KBM-7 (cell line): ENCODE results near the gene NFIB.

ENCODE experiments used
- DNase-seq: peaks from one replicate; pipeline ENCODE4 v3.0.0-alpha.2; 2015
- in situ Hi-C: fragments of 300-500 bp; cut with MboI; formaldehyde crosslinking; loops from 2 replicates; pipeline ENCODE4 v1.14.3; 2020; ENCODE audit warnings: low sequenced_read_pairs, low pct_unique_long_range_greater_than_20kb, mixed read lengths

The NFIB gene

DNA sequence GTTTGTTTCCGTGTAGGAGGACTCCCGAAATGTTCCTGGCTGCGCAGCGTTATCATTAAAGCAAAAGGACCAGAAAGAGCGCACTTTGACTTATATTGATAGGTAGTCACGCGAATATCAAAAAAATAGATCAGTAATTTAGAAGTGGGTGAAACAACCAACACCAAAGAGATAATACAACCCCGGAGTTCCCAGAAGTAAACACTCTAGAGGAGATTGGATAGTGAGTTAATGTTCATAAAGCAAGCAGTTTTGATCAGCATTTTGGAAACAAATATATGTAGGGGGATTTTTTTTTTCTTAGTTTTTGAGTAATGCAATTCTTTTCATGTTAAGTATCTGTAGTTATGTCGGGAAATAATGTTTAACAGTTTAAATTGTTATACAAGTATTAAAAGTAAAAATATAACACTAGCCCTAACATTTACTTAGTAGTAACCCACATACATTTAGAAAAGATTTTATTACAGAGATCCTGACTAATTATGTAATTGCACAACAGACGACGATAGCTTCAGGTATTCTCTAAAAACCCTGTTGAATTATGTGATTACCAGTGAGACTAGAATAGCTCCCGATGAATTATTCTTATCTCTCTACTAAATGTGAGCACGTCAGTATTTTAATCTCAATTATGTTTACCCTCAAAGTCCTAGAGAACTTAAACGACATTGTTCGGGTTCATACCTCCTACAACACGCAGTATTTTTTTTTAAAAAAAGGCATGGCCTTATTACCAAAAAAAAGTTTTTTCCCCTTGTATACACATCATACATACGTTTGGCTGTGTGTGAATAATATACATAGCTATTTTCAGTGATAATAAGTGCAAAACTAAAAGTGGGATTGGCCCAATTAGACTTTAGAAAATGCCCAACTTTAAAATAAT lies 9.4 kb upstream of the NFIB start:
- in situ Hi-C loops: no loop called here
- DNase-seq: no peak

GRCh38 chr9:14322211-14323082 lies 8.5 kb upstream of the NFIB start:
- in situ Hi-C loops: no loop called here
- DNase-seq: peak; percentile 89

- in situ Hi-C loops: no loop called here
- no peak for DNase-seq
Observed at GRCh38 chr9:14321517-14322130, 7.7 kb upstream of the NFIB start.

- in situ Hi-C loops: no loop called here
- DNase-seq: no peak
Observed at GRCh38 chr9:14320271-14321181, 6.6 kb upstream of the NFIB start.

DNA sequence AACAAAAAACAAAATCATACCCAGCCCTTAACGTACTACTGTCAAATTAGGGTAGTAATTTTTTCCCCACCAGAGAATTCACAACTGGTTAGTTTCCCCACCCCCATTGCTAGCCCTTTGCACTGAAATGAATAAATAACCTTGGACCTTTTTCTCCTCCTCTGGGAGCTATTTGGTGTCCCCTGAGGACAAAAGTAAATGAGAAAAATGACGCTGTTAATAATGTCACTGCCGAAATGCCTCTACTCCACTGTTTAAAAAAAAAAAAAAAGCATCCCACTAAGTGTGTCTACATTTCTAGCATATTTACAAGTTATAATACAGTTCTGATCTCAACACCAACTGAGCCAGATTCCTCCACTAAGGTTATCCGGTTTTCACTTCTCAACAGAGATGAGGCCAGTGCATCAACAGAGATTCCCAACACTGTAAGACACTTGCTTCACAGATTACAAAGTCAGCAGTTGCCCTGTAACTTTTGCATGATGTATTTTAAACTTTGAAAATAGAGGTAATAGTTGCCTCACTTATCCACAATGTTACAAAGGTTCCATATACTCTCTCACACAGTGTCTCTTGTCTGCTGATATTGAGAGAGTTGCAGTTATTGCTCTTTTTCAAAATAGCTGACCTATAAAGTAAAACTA lies 5.1 kb upstream of the NFIB start:
- in situ Hi-C loops: no loop called here
- no peak for DNase-seq

GRCh38 chr9:14318361-14318760 lies 4.4 kb upstream of the NFIB start:
- in situ Hi-C loops: no loop called here
- DNase-seq: no peak

DNA sequence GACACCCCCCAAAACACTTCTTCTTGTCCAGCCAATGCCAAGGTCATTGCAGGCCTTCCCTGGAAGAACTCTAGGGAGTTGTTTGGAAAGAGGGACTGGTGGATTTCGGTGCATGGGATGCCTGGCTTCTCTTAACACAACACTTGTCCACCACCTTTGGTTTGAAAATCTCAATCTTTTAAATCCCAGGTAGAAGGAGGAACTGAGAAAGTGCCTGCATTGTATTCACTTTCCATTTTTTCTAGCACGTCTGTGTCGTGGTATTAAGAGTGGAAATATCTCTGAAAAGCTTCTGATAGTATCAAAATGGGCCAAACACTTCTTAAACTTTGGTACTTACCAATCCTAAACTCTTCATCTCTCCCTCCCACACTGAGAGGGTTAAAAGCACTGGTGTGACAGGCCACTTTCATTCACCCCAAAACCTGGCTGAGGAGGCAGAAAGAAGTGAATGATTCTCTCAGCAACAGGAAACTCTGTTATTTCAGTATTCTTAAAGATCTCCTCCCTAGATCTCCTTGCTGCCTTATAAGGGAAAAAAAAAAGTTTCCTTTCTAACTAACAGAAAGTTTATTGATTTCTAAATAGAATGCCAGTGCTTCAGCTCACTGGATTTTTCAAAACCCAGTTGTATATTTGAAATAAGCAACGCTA lies 3.9 kb upstream of the NFIB start:
- in situ Hi-C loops: no loop called here

GRCh38 chr9:14316602-14317300 lies 2.8 kb upstream of the NFIB start:
- in situ Hi-C loops: no loop called here
- no peak for DNase-seq

More for the DNA sequence above, 3.9 kb upstream of the NFIB start:
- DNase-seq: no peak

DNA sequence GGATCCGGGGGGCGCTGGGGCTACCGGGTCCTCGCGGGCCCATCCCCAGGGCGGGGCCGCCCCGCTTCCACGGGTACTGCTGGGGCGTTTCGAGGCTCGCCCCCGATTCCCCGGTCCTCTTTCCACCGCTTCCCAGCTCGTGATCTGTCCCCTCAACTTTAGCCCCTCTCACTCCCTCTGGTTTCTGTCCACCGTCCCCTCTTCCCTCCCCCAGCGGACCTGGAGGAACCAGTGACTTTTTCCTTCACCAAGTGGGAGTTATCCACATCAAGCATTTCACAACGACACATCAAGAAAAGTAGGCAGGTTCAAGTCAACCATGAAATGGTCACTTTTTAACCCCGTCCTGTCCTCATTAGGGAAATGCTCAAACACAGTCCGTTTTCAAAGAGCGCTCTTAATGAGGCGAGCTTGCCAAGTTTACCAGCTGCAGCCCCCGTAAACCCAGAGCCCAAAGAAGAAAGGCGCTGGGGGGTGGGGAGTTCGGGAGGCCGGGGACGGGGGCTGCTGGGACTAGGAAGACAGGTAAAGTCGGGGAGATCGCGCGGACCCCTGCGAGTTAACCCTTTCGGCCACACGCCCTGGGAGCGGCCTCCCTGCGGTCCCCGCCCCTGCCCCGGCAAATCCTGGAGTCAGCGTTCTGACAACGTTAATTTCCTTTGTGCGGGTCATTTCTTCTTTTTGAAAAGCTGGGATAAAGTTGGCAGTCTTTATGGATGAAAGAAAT lies 2.1 kb upstream of the NFIB start:
- no peak for DNase-seq

DNA sequence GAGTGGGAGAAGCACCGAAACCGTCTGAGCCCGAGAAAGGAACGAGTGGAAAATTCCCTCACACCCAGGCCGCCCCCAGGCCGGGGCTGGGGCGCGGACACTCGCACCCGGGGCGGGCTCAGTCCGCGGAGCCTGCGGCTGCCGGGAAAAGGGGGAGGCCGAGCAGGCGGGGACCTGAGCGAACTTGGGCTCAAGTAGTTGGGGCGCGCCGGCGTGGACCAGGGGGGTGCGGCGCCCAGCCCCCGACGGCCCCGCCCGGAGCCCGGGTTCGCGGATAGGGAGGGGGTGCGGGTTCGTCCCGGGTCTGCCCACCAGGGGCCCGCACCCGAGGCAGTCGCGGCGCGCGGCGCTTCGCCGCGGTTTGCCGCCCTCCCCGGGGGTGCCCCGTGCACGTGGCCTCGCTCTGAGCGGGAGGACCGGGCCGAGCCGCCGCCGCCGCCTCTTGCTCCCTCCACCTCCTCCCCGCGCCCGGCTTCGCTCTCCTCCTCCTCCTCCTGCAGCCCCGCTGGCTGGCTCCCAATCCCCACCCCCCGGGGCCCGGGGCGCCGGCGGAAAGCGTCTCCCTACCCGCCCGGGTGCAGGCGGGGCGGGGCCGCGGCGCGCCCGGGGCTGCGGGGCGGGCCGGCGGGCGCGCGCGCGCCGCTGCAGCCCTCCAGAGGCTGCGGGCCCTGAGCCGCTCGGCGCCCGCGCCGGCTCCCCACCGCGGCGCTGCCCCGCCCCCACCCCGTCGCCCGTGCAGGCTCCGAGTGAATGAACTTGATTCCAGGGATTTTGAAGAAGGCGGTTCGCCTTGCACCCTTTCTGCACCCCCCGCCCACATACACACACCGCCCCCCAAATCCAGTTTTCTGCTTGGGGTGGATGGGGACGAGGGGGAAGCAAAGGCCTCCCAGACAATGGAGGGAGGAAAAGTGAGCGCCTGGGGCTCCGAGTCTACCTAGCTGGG lies 1.3 kb upstream of the NFIB start:
- peak; percentile 50 for DNase-seq
- in situ Hi-C loops: no loop called here

More for the DNA sequence above, 2.1 kb upstream of the NFIB start:
- in situ Hi-C loops: no loop called here

- in situ Hi-C loops: no loop called here
- DNase-seq: peak; percentile 64
Observed at GRCh38 chr9:14314424-14314928, 535 bp upstream of the NFIB start.

DNA sequence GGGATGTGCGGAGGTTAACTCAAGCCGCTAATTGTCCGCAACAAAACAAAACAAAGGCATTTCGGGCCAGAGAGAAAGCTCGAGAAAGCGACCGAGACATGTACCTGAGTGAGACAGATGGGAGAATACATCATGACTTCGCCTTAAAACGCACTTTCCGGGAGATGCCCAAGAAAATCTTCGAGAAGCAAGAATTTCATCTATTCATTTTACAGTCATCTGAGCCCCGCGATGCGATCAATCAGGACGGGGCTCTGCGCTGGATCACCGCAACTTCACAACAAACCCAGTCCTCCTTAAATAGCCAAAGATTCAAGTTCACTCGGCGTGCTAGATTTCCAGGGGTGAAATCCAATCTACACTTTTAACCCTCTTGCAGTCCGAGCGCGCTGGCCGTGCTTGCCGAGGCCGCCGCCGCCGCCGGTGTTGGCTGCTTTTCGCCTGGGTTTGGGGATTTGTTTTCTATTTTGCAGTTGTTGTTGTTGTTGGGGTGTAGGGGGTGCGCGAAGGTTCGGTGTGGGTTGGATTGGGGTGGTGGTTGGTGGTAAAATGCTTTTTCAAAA lies 482 bp downstream of the NFIB start:
- in situ Hi-C loops: no loop called here
- peak; percentile 53 for DNase-seq

- no peak for DNase-seq
- in situ Hi-C loops: no loop called here
Observed at GRCh38 chr9:14312719-14313377, 1.1 kb downstream of the NFIB start.

DNA sequence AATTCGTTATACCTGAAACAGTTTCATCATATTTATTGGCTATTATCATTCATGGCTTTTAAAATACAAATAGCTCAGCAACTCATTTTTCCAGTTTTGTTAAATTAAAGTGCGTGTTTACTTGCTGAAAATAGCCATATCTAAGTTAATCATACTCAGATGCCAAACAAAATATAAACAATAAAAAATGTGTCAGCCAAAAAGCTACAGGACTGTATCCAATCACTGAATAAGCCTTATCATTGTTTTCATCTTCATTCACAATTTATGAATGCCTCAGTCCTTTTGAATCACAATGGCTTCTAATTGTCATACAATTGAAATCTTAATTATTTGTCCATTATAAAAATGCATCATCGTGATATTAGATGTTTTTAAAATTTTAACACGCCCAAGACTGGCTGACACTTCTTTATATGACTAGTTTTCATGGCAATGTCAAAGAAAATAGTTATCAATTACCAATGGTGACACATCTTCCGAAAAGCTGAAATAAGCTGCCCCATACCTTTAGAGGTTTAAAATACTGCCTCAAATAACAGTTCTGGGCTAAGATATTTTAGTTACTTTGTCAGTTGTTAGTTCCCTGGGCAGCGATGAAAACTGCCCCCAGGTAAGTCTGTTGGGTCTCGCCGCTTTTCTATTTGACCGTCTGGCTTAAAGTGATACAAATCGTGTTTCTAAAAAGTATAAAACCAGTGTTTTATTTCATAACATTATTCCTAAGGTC lies 1.8 kb downstream of the NFIB start:
- in situ Hi-C loops: no loop called here
- no peak for DNase-seq
